Subcutaneous adipose tissue (tissue), 4 donors: ENCODE results near the gene CHN2. TPM values are rescaled to one million over a fixed set of nuclear protein-coding genes. Genes with fewer than 3 reads are reported as not detected.

Experiments used
- CTCF ChIP-seq: fragments of 450-650 bp; IDR thresholded peaks from one replicate; pipeline ENCODE4 v1.5.1; 2016; ENCODE audit warnings: low read depth, mild to moderate bottlenecking, control low read depth, antibody characterized with exemption, moderate library complexity
- total RNA-seq, 4 donors: library from RNA; depleted of rRNA; stranded (reverse); fragments of >200 nt; gene quantifications; one replicate each; pipeline ENCODE4 v1.1.0, GENCODE V29; 2016

Gene CHN2
- total RNA-seq, 4 donors from 2014 or later = 10.0 to 19.4 (median 13.8) TPM

GRCh38 chr7:29228289-29229011 is 33.9 kb downstream of the CHN2 start:
- no peak for TF ChIP-seq CTCF

GRCh38 chr7:29229066-29229465 is 34.5 kb downstream of the CHN2 start:
- TF ChIP-seq CTCF = no peak

GRCh38 chr7:29229946-29230345 is 35.4 kb downstream of the CHN2 start:
- no peak for TF ChIP-seq CTCF

- no peak for TF ChIP-seq CTCF
Measured at GRCh38 chr7:29230871-29231345, 36.3 kb downstream of the CHN2 start.

GRCh38 chr7:29231671-29232232 is 37.2 kb downstream of the CHN2 start:
- TF ChIP-seq CTCF = no peak

GRCh38 chr7:29234438-29234837 is 39.9 kb downstream of the CHN2 start:
- no peak for TF ChIP-seq CTCF

GRCh38 chr7:29236071-29236580 is 41.6 kb downstream of the CHN2 start:
- TF ChIP-seq CTCF = no peak
